ENCODE data around the gene RTN4RL1.
A peak's percentile ranks its signal among the peaks of the same experiment; 100 is the strongest.

Gene RTN4RL1, protein sequence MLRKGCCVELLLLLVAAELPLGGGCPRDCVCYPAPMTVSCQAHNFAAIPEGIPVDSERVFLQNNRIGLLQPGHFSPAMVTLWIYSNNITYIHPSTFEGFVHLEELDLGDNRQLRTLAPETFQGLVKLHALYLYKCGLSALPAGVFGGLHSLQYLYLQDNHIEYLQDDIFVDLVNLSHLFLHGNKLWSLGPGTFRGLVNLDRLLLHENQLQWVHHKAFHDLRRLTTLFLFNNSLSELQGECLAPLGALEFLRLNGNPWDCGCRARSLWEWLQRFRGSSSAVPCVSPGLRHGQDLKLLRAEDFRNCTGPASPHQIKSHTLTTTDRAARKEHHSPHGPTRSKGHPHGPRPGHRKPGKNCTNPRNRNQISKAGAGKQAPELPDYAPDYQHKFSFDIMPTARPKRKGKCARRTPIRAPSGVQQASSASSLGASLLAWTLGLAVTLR

DNA sequence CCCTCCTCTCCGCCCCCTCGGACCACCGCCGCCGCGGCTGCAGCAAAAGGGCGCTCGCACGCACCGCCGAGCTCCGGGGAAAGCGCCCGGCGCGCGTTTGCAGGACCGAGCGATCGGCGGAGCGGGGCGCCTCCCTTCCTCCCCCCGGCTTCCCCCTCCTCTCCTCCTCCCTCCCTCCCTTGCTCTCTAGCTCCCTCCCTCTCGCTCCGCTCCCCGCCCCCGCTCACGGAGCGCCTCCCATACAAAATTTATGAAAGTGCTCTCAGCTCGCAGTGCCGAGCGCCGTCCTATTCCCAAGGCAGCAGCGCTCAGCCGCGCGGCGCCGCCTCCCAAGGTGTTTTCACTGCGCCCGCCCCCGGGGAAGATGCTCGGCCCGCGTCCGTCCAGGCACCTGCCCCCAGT lies at the start of gene RTN4RL1:
TSS of gene RTN4RL1 (minus strand) at position 115 of the 402 bp plus-strand sequence. CDS start 469 bp downstream, outside the sequence.
- peak; percentile 90 for FAIRE-seq

DNA sequence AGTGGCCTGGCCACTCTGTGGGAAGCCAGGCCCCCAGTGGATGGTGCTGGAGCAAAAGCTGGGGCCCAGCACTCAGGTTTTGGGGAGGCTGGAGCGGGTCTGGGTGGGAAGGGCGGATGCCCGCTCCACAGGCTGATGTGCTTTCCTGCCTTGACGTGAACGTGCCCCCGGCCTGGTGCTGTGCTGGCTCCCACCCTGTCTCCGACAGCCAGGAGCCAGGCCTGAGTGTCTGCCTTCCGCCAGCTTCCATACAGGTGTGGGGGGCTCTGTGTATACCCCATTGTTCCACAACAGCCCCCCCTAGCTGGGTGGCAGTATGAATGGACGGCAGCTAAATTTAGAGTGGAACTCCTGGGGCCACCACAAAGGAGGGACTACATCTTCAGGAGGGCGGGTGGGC lies 49.8 kb upstream of the RTN4RL1 start:
- FAIRE-seq, result no peak

DNA sequence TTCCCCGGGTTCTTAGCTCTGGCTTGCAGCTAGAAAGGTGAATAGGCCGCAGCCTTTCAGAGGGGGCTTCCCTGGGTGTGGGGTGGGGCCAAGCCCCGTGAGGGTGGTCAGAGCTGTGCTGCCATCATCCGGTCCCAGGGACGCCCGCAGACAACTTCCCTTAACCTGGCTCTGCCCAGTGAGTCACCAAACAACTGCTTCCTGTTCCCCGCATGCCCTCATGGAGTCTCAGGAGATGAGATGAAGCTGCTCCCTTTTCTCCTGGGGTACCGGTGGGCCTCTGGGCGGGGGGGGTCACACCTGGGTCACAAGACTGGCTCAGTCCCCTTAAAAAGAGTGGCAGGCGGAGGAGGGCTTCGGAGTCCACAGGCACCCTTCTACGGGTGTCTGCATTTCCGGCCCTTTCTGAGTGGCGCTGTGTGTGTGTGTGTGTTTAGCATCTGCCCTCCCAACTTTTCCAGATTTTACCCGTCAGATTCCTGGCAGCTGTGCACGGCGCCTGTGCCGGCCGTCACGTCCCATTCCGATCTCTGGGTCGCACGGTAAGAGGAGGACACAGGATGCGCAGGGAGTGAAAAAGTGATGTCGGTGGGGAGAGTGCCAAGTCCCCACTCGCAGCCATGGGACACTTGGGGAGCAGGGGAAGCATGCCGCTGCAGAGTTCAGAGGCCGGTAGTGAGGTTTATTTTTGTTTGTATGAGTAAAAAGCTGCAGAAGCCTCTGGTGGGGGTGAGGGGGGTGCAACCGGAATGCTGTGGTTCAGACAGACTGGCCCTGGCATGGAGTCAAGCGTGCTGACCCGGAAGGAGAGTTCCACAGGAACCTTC lies 46.5 kb upstream of the RTN4RL1 start:
- no peak for FAIRE-seq

DNA sequence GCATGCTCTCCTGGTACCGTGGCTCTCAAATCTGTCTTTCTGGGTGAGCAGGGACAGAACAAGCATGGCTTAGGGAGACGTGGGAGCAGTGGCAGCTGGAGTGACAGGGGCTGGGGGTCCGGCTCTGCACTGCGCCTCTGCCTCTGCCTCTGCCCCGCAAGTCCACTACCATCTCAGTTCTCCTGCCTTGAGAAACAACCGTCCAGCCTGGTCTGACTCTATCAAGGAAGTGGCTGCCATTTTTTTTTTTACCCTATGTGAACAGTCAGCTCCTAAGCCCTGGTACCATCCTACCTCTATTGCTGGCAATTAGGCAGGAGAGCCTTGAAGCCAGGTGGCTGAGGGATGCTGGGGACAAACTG lies 45.9 kb upstream of the RTN4RL1 start:
- FAIRE-seq, result no peak

DNA sequence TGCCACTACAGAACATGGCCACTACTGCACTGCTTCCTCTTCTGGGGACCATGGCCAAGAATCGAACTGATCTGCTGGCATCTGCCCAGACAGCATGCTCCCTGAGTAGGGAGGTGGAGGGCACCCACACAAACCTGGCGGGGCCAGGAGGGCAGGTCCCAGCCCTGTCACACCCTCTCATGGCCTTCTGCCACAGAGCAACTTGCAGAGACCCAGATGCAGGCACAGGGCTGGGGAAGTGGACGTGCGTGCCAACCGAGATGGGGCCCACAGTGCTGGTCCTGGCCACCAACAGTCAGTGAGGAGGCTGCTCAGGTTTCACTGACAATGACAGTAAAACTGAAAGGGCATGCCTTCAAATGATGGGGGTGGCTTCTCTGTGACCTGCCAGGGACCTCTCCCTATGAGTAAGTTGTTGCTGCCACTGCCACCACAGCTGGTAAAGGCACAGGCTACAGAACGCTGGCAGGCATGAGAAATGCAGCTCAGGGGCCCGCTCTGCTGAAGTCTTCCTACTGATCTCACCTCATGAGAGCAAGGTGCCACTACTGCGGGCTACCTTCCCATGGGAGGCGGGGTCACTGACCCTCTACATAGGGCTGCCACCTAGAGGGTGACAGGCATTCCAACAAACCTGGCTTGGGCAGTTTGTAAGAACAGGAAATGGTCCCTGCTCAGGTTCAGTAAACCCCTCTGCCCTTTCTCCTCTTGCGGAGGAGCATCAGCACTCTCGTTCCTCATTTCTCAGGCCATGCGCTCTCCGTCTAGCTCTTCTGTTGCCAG lies 45.3 kb upstream of the RTN4RL1 start:
- no peak for FAIRE-seq

DNA sequence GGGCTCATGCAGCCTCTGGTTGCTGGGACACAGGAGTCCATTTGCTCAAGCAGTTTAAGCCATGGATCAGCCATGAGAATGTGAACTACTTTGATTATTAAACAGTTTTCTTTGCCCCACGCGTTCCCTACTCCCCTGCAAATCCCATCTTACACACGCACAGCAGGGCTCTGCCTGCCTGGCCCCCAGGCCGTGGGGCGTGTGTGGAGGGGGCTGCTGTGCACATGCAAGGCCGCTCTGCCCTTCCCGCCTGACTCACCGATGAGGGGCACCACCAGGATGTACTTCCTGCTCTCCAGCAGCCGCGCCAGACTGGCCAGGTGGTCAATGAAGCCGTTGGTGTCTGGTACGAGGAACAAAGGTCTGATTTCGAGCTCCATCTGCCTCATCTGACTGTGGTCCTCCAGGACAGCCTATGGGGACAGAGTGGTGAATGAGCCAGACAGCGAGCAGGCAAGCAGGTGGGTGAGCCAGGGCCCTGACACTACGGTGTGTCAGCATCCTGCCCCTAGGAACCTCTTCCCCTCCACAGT lies 43.5 kb upstream of the RTN4RL1 start:
- no peak for FAIRE-seq

DNA sequence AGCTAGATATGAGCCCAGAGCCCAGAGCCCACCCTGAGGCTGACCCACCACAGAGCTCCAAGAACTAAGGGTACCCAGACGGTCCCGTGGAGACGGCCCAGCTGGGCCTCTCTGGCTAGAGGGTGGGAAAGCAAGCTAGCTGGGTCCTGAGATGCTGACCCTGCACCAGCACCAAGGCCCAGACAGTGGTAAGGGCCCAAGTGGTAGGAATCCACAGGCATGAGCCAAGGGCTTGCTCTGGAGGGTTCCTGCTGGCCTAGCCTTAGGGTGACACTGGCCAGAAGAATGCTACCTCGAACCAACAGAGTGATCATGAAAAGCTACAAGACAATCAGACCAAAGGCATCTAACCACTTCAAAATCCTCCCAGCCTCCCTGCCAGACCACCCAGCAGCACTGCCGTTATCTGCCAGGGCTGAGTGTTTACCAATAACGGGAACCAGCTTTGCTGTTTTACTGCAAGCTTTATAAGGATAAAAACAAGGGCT lies 42.9 kb upstream of the RTN4RL1 start:
- FAIRE-seq, result no peak

DNA sequence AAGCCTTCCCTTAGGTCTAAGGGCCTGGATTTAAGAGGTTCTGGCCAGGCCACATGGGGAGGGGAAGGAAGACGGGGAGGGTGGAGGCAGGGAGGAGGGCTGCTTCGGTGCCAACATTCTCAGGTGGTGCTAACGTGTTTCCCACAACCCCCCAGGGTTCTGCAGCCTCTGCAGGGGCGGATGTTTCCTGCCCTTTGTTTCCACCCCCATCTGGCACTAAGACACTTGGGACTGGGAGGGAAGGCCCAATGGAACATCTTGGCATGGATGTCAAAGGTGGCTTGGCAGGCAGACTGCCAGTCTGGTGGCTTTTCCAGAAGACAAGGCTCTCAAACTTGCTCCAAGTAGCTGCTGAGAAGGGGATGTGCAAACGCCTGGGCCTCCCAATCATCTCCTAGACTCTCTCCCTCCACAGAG lies 42.5 kb upstream of the RTN4RL1 start:
- no peak for FAIRE-seq

DNA sequence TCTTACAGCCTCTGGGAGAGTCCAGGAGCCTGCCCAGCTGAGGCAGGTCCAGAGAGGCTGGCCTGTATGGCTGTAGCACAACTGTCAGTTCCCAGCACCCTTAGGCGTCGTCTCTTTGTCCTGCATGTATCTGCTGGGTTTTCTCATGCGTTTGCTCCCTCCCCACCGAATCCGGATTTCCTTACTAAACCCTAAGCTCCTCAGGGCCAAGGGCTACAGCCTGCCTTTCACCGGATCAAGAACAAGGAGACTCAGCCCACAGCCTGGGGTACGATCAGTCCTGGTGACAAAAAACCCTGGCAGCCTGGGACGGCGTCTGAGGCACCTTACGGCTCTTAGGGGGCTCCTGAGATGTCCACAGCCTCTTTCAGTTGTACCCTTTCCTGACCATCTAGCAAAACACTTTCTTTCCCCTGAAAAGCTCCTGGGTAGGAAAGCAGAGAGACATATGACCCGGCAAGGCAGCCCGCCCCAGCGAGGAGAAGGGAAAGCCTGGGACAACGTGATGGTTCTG lies 42.0 kb upstream of the RTN4RL1 start:
- FAIRE-seq, result no peak

DNA sequence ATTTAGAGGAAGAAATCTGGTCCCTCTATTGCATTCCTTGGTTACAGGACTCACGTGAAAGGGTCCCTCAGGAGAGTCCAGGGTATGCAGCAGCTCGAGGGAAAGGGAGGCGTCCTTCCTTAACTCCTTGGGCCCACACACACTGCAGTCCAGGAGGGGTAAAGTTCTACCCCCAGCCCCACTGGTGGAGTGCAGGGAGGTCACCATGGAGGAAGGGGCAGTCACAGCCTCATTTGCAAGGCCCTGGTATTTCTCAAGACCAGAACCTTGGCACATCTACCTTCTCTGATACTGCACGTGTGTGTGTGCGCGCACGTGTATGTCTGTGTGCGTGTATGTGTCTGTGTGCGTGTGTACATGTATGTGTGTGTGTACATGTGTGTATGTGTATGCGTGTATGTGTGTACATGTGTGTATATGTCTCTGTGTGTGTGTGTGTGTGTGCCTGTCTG lies 40.8 kb upstream of the RTN4RL1 start:
- FAIRE-seq, result no peak

DNA sequence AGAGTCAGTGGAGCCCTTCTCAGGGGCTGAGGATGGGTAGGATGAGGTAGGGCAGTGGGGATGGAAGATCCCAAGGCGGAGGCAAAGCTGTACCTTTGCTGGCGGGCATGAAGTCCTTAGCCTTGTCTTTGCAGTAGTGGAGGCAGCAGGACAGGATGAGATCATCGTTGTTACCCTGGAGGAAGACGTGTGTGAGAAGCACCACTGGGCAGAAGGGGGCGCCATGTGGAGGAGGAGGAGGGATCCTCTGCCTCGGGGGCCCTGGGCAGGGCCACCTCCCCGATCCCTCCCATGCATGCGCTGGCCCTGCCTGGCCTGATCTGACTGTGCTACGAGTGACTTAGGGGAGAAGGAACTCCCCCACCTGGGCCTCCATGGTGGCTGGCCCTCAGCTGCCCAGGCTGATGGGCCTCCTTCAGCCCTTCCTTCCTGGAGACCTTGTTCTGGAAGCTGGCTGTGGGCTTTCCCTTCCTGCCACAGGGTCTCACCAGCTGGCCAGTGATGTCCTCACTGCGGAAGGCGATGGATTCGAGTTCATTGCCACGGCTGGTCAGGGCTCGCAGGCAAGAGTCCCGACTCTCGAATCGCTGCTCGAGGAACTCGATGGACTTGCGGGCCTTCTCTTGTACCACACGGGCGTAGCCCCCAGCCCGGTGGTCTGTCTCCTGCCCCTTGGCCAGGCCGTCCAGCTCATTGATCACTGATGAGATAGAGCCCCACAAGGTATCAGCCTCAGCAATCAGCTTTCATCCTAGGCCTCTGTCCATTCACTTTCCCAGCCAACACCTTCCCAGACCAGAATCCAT lies 40.0 kb upstream of the RTN4RL1 start:
- FAIRE-seq, result no peak

DNA sequence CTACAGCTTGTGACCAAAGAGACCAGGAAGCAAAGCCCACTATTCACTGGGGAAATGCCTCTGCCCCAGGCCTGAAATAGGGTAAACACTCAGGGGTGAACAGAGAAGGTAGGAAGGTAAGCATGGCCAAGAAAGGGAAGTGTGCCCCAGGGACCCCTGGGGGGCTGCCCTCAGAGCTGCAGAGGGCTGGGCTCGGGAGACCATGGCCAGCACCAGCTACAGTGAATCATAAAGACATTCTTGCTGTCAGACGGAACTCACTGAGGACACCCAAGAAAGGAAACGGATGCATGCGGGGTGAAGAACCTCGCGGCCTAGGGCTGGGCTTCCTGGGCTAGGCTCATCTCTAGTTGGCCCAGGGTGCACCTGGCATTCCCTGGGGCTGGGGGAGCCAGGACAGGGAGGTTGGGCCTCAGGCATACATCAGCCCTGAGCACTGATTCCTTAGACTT lies 39.4 kb upstream of the RTN4RL1 start:
- FAIRE-seq, result no peak

DNA sequence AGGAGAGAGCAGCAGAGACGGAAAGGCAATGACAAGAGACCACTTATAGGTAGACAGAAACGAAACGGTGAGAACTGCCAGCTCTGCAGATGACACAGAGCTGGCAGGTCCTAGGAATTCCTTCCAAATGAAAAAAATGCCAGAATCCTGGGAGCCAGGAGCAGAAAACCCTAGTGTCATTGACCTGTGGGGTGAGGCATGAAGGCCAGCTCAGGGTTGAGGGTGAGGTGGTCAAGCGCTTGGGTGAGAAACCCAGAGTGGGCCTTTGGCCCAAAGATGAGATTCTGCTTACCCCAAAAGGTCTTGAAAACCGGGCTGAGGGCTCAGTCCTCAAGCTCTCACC lies 39.0 kb upstream of the RTN4RL1 start:
- no peak for FAIRE-seq

DNA sequence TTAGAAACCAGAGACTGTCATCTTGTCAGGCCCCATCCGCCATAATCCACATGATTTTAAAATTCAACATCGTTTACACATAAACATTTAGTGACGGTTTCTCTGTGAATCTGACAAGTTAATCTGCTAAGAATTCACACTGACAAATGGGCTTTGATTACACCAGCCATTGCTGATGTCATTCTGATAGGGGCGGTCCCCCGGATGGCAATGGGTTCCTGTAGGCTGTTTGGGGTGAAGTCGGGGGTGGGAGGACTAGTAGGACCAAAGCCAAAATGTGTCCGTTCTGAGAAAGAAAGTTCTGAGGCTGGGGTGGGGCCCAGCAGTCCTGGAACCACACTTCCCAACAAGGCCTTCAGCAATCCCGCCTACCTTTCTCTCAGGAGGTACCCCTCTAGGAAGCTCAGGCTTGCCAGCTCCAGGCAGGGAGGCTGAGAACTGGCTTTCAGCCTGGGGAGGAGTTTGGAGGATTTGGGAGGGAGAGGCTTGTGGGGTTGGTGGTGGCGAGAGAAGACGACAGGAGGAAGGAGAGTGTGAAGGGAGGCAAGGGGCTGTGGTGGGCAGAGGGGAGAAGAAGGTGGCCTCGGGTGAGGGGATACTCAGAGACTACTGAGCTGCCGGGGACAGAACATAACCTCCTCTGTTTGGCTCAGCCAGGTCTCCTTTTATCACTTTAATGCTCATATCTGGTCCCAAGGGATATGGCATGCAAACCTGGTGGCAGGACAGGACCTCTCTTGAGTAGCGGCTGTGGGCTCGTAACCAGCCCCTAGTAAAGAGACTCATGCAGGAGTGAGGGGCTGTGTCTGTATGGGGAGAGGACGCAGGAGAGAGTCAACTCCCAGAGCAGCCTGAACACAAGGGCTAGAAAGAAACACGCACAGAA lies 38.4 kb upstream of the RTN4RL1 start:
- FAIRE-seq, result no peak

DNA sequence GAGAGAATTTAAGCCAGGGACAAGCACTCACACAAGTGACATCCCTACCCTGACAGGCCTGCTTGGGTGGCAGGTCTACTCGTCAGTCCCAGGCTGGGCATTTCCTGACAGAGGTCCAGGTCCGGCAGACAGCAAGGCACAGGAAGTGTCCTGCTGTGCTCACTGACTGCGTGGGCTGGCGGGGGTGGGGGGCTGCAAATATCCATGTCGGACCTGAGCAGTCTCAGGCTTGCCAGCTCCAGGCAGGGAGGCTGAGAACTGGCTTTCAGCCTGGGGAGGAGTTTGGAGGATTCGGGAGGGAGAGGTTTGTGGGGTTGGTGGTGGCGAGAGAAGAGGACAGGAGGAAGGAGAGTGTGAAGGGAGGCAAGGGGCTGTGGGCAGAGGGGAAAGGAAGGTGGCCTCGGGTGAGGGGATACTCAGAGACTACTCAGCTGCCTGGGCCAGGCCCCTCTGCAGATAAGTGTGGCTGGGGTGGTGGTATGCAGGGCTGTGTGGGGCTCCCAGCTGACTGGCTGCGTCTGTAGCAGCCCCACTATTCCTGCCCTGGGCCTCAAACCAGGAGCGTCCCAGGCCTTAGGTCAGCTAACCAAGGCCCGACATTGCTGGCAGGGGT lies 37.5 kb upstream of the RTN4RL1 start:
- FAIRE-seq, result no peak

DNA sequence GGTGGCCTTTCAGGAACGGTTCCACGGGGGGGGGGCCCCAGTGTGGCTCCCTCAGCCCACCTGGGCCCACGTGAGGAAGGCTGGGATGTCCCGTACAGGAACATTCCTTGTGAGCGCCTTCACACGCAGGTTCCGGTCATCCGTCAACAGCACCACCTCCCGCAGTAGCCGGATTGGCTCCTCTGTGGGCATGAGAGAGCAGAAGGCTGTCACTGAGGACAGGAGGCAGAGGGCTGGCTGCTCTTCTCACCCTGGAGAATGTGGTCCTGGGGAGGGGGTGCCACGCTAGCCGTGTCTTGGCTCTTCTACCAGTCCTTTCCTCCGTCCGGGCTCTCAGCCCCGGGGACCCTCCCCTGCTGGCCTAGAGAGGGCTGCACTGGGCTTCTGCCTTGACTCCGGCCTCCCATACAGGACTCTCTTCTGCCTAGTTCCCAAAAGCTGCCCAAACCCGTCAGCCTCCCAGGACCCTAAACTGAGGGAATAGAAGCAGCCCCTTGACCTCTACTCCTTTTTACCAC lies 36.4 kb upstream of the RTN4RL1 start:
- no peak for FAIRE-seq

DNA sequence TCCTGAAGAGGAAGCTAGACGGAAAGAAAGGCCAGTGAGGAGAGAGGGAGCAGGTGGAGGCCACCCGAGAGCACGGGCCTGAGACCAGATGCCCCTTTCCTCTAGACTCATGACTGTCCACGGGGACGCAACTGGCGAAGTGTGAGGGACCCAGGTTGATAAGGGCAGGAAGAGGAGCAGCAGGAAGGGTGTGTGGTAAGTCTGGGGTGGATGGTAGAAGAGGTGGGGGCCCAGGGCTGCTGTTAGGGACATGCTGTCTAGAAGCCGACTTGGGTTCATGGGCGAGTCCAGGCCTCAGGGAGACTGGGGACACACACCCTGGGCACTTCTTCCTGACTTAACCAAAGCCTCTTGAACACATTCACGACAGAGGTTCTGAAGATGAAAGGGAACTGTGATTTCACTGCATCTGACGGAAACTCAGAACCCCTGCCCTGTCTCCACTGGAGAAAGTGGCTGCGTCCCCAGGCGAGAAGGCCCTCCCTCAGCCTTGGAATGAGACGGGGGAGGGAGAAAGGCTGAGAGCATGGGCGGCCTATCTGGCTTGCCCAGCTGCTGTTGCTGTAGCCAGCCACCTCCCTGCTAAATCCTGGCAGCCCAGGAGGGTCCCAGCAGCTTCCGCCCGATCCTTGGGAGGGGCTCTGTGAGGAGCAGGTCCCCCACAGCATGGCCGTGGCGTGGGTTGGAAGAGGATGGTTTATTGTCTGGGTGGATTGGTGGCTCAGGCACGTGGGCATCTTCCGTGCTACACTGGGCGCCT lies 35.7 kb upstream of the RTN4RL1 start:
- no peak for FAIRE-seq

DNA sequence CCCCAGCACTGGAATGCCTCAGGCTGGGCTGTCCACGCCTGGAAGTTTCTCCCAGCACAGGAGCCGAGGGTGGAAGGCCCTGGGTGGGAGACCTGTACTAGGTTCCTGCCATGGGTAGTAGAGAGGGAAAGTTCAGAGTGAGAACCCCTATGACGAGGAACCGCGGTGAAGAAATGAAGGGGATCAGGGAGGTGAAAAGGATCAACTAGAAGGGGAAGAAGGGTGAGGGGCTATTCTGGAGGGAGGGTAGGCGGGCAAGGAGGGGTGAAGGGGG lies 35.2 kb upstream of the RTN4RL1 start:
- FAIRE-seq, result no peak
